ENCODE results near the gene PLRG1. TPM values are rescaled to one million over a fixed set of nuclear protein-coding genes. Genes with fewer than 3 reads are reported as not detected.

PLRG1 gene
- total RNA-seq, 1 experiment from 2014 or later = 72.5 TPM

- H3K27ac Mint-ChIP-seq (ENCODE audit: unreplicated experiment) = peak overlapping the region; percentile 27
- H3K4me3 Mint-ChIP-seq (ENCODE audit: low read depth, unreplicated experiment) = no peak overlapping the region
- no peaks in the 10 kb centered on the region for H3K27me3 Mint-ChIP-seq (ENCODE audit: unreplicated experiment)
- H3K9me3 Mint-ChIP-seq (ENCODE audit: low read depth, unreplicated experiment) = no peaks in the 10 kb centered on the region
- no TSS peak for BruUV-seq (replicated peaks)
- DNase-seq = peak; percentile 47
- TF ChIP-seq, protein P1, sequence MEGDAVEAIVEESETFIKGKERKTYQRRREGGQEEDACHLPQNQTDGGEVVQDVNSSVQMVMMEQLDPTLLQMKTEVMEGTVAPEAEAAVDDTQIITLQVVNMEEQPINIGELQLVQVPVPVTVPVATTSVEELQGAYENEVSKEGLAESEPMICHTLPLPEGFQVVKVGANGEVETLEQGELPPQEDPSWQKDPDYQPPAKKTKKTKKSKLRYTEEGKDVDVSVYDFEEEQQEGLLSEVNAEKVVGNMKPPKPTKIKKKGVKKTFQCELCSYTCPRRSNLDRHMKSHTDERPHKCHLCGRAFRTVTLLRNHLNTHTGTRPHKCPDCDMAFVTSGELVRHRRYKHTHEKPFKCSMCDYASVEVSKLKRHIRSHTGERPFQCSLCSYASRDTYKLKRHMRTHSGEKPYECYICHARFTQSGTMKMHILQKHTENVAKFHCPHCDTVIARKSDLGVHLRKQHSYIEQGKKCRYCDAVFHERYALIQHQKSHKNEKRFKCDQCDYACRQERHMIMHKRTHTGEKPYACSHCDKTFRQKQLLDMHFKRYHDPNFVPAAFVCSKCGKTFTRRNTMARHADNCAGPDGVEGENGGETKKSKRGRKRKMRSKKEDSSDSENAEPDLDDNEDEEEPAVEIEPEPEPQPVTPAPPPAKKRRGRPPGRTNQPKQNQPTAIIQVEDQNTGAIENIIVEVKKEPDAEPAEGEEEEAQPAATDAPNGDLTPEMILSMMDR (IDR thresholded peaks at IDR 0.05; ENCODE audit: unreplicated experiment) = peak; percentile 57
- CTCF ChIA-PET = interaction anchor here (0.6 to 3.0 kb wide), 8 partner anchors 10 to 774 kb away, joined by 3 to 84 read pairs (median 8); partner anchors contain the start of gene PLRG1
- H3K4me1 Mint-ChIP-seq (ENCODE audit: low read depth, unreplicated experiment) = peaks cover 18% of the 10 kb centered on the region
- intact Hi-C loops (cut with micrococcal nuclease; ENCODE audit: unreplicated experiment) = loop anchor here (1.0 to 10.0 kb wide), 4 partner anchors 38 to 375 kb away; no protein-coding TSS in a partner anchor
- no peaks in the 10 kb centered on the region for H3K36me3 Mint-ChIP-seq (ENCODE audit: insufficient read depth, unreplicated experiment)
These were observed 9.6 kb upstream of the PLRG1 start for GRCh38 chr4:154559494-154560418.

DNA sequence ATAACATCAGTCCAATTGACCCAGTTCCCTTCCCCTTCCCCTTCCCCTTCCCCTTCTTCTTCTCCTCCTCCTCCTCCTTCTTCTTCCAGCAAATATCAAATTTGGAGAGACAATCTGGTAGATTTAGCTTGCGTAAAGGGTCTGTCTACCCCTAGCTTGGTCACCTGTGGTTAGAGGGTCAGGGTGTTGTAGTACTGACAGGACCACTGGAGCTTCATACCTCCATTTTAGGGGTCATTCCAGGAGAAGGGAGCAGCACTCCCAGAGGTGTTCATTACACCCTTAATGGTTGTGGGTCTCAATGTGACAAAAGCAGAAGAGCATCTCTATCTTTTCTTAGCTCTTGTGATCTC lies 8.9 kb upstream of the PLRG1 start:
- BruUV-seq (replicated peaks) = no TSS peak
- Mint-ChIP-seq H3K4me3 (ENCODE audit: low read depth, unreplicated experiment) (no peak overlapping the region), H3K27me3 (ENCODE audit: unreplicated experiment) (no peaks in the 10 kb centered on the region), H3K9me3 (ENCODE audit: low read depth, unreplicated experiment) (no peaks in the 10 kb centered on the region), H3K27ac (ENCODE audit: unreplicated experiment) (no peak overlapping the region), H3K4me1 (ENCODE audit: low read depth, unreplicated experiment) (peaks cover 18% of the 10 kb centered on the region), H3K36me3 (ENCODE audit: insufficient read depth, unreplicated experiment) (no peaks in the 10 kb centered on the region)
- CTCF ChIA-PET = interaction anchor here (0.6 to 3.0 kb wide), 8 partner anchors 9 to 774 kb away, joined by 3 to 84 read pairs (median 8); partner anchors contain the start of gene PLRG1
- TF ChIP-seq, protein P1 (IDR thresholded peaks at IDR 0.05; ENCODE audit: unreplicated experiment) = no peak
- no peak for DNase-seq
- intact Hi-C loops (cut with micrococcal nuclease; ENCODE audit: unreplicated experiment) = loop anchor here (1.0 to 10.0 kb wide), 3 partner anchors 59 to 376 kb away; no protein-coding TSS in a partner anchor

- TF ChIP-seq, protein P1 (IDR thresholded peaks at IDR 0.05; ENCODE audit: unreplicated experiment) = peak; percentile 63
- DNase-seq = peak; percentile 73
- no peak overlapping the region for H3K4me3 Mint-ChIP-seq (ENCODE audit: low read depth, unreplicated experiment)
- H3K4me1 Mint-ChIP-seq (ENCODE audit: low read depth, unreplicated experiment) = peaks cover 14% of the 10 kb centered on the region
- no TSS peak for BruUV-seq (replicated peaks)
- intact Hi-C loops (cut with micrococcal nuclease; ENCODE audit: unreplicated experiment) = loop anchor here (1.0 to 10.0 kb wide), 3 partner anchors 70 to 383 kb away; no protein-coding TSS in a partner anchor
- no peak overlapping the region for H3K27ac Mint-ChIP-seq (ENCODE audit: unreplicated experiment)
- CTCF ChIA-PET = interaction anchor here (0.9 to 1.8 kb wide), 4 partner anchors 67 to 73 kb away, joined by 4 to 9 read pairs (median 4); no protein-coding TSS in a partner anchor
- no peaks in the 10 kb centered on the region for H3K9me3 Mint-ChIP-seq (ENCODE audit: low read depth, unreplicated experiment)
- peaks cover 22% of the 10 kb centered on the region for H3K36me3 Mint-ChIP-seq (ENCODE audit: insufficient read depth, unreplicated experiment)
- no peaks in the 10 kb centered on the region for H3K27me3 Mint-ChIP-seq (ENCODE audit: unreplicated experiment)
These were observed 1.9 kb upstream of the PLRG1 start for GRCh38 chr4:154551872-154552686.

GRCh38 chr4:154545689-154546088 lies 4.5 kb downstream of the PLRG1 start:
- no TSS peak for BruUV-seq (replicated peaks)
- no peak for DNase-seq
- no peak overlapping the region for H3K4me3 Mint-ChIP-seq (ENCODE audit: low read depth, unreplicated experiment)
- H3K27me3 Mint-ChIP-seq (ENCODE audit: unreplicated experiment) = no peaks in the 10 kb centered on the region
- no peak overlapping the region for H3K27ac Mint-ChIP-seq (ENCODE audit: unreplicated experiment)
- peaks cover 2% of the 10 kb centered on the region for H3K9me3 Mint-ChIP-seq (ENCODE audit: low read depth, unreplicated experiment)
- peaks cover 39% of the 10 kb centered on the region for H3K36me3 Mint-ChIP-seq (ENCODE audit: insufficient read depth, unreplicated experiment)
- H3K4me1 Mint-ChIP-seq (ENCODE audit: low read depth, unreplicated experiment) = peaks cover 14% of the 10 kb centered on the region
- CTCF ChIA-PET = no interaction called here
- TF ChIP-seq, protein P1 (IDR thresholded peaks at IDR 0.05; ENCODE audit: unreplicated experiment) = no peak
- intact Hi-C loops (cut with micrococcal nuclease; ENCODE audit: unreplicated experiment) = loop anchor here (5.0 kb wide), 1 partner anchor 148 kb away; no protein-coding TSS in a partner anchor

Data from Calu3 (cell line).